GM18499 (cell line): ENCODE results near the gene ANKAR.
"Not testable (repeated sequence)": the region's sequence is repeated elsewhere in the genome, so short reads cannot be mapped to it uniquely, and the experiment has no call there.

Source experiments
- ATAC-seq: cut with Tn5 transposase; IDR thresholded peaks from one replicate; pipeline ENCODE4 v1.9.1; 2021; ENCODE audit warnings: moderate number of reproducible peaks; ENCODE audit not compliant: insufficient read depth, unreplicated experiment

Gene ANKAR

GRCh38 chr2:189698020-189698887 lies 23.8 kb downstream of the ANKAR start:
- ATAC-seq: no peak

- ATAC-seq: no peak
Measured at GRCh38 chr2:189700681-189701080, 26.2 kb downstream of the ANKAR start.

- no peak for ATAC-seq
Measured at GRCh38 chr2:189702071-189702470, 27.6 kb downstream of the ANKAR start.

- ATAC-seq: no peak
Measured at GRCh38 chr2:189709501-189710221, 35.2 kb downstream of the ANKAR start.

- not testable (repeated sequence) for ATAC-seq
Measured at GRCh38 chr2:189717593-189717992, 43.1 kb downstream of the ANKAR start.

GRCh38 chr2:189719571-189719970 lies 45.1 kb downstream of the ANKAR start:
- ATAC-seq: no peak

GRCh38 chr2:189723192-189723591 lies 48.7 kb downstream of the ANKAR start:
- no peak for ATAC-seq
